Left hindlimb (tissue), 1 donor: Measurements from ENCODE around the gene NGRN.
A peak's percentile ranks its signal among the peaks of the same experiment; 100 is the strongest.

Source experiments
- DNase-seq: peaks from one replicate; pipeline ENCODE4 v3.0.0-alpha.2; 2018

NGRN gene

DNA sequence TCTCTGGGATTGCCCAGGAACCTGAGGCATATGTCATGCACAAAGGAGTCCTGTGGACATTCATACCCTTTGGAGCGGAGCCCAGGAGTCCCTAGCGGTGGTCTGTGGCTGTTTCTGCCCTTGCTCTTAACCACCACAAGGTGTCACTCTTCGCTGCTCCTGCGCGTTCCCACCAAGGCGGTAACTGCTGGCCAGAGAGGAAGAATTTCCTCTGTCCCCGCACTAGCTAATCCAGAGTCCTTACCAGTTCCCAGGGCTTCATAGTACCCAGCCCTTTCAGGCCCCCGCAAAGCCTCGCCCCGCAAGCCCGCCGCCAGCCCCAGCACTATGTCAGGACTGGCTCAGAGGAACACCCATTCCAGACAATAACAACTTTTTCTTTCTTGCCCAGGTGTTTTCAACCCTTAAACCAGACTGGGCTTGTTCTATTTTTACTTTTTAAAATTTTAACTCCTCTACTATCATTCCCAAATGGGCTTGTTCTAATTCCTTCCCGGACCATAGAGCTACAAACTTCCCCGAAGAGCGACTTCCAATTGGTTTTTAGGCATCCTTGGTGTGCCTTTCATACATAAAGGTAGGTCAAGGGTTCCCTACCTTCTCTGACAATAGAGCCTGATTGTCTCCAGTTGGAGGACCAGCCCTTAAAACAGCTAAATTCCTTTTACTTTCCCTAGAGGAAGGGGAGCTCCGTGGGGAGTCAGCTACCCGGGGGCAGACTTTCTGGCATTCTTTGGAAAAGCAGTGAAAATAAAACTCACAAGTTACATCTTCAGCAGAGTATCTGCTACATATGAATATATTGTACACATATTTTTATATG, 54.8 kb downstream of the NGRN start:
- DNase-seq, result peak; percentile 87

DNA sequence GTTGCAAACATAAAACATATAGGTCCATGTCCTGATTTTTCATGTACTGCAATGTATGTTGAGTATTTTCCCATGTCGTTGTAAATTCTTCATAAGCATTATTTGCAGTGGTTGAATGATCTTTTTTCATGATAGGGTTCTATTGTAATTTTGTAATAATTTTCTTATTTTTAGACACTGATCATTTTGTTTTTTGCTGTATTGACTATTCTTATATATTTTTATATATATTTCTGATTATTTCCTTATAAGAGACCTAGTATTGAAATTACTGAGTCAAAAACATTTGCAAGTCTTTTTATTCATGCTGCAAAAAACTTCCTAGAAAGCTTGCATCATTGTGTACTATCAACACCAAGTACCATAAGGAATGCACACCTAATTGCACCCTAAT, 55.4 kb downstream of the NGRN start:
- no peak for DNase-seq
